KBM-7 (cell line): ENCODE data around the gene UGT2A3.
"Not testable (repeated sequence)": the region's sequence is repeated elsewhere in the genome, so short reads cannot be mapped to it uniquely, and the experiment has no call there.

Experiments used
- DNase-seq: peaks from one replicate; pipeline ENCODE4 v3.0.0-alpha.2; 2015
- in situ Hi-C: fragments of 300-500 bp; cut with MboI; formaldehyde crosslinking; loops from 2 replicates; pipeline ENCODE4 v1.14.3; 2020; ENCODE audit warnings: low sequenced_read_pairs, low pct_unique_long_range_greater_than_20kb, mixed read lengths

UGT2A3 gene

GRCh38 chr4:68951078-68951805 lies at the start of gene UGT2A3:
TSS of gene UGT2A3 (minus strand) at chr4:68951804. CDS start at chr4:68951760, 44 bp downstream.
- in situ Hi-C loops: no loop called here
- DNase-seq: peak; percentile 24

GRCh38 chr4:68997040-68997439 lies 45.4 kb upstream of the UGT2A3 start:
- in situ Hi-C loops: no loop called here

GRCh38 chr4:68995292-68995691 lies 43.7 kb upstream of the UGT2A3 start:
- in situ Hi-C loops: no loop called here
- DNase-seq: no peak

More at GRCh38 chr4:68997040-68997439, 45.4 kb upstream of the UGT2A3 start:
- DNase-seq: no peak

DNA sequence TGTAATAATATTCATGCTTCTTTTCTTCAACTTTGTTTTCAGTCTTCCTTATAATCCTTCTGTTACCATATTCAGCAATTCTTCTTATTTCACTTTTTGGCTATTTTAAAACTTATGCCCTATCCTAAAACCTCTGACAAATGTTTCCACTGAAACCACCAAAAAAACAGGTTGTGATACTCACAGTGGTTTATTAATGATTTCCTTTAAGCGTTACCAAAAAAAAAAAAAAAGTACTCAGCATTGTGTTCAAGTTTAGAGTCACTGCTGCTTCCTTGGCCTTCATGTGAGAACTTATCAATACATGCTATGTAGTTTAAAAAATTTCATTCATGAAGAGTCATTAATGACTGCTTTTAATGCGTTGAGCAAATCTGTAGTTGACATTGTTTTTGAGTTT lies 35.4 kb upstream of the UGT2A3 start:
- no peak for DNase-seq
- in situ Hi-C loops: no loop called here

- in situ Hi-C loops: no loop called here
- DNase-seq: no peak
Measured at GRCh38 chr4:68985442-68985841, 33.8 kb upstream of the UGT2A3 start.

DNA sequence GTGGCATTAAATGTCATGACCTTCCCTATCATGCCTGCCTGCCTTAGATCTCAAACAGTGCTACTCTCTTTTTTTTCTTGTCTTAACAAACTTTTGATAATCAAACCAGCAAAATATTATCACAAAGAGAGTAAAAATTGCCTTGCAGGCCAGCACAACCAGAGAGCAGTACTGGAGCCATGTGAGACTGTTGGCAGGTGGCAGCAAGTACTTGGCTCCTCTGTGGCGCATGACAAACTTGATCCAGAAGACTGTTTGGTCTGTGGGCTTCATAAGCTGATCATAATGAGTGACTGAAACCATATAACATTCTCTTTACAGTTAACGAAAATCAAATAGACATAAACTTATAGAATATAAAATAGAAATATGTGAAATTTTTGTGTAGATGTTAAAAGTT lies 33.3 kb upstream of the UGT2A3 start:
- in situ Hi-C loops: no loop called here

DNA sequence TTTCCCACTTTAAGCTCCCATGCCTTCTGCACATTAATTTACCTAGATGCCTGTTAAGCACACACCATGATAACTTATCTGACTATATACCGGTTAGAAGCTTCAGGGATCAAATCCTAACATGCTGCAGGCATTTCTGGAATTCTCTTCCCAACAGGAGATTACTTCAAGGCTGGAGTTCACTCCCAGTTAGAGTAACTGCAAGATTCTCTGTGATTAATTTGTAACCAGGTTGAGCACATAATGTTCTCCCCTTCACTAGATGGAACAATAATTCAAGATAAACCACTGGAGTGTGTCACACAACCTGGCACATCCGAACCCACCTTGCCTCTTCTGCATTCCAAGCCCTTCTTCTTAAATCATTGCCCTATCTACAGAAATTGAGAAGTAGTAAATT lies 11.8 kb upstream of the UGT2A3 start:
- in situ Hi-C loops: no loop called here
- DNase-seq: no peak

More for the DNA sequence above, 33.3 kb upstream of the UGT2A3 start:
- DNase-seq: no peak

GRCh38 chr4:68962868-68963267 lies 11.3 kb upstream of the UGT2A3 start:
- in situ Hi-C loops: no loop called here
- DNase-seq: no peak

DNA sequence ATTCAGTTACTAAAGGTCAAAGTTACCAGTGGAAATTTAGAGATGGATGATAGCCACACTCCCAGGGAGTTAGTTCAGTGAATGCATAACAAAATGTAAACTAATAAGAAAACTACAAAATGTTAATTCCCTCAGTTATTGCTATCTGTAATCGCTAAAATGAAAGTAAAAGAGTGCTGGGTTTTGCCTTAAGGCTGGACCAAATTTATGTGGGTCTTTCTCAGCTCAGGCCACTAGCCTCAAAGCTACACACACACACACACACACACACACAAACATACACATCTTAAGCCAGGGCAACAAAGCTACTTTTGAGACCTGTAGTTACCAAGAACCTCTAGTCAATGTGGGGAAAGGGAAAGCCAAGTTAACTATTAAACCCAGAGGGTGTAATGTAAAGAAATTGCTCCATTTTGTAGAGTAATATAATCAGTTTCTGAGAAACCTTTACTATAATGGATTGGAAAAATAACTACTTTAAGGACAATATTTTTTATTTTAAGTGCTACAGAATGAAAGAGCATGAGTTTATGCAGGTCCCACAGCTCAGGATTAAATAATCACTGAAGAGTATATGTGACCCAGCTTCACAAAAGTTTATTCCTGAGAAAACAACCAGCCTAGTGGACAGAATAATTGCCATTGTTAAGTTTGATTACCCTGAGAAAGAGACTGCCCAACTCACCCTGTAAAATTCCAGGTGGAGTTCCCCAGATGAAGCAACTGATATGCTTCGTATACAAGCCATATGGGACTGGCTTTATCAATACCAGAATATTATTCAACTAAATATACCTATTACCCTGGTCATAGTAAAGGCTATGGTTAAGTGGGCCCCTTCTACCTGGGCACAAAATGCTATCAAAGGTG lies 8.9 kb upstream of the UGT2A3 start:
- in situ Hi-C loops: no loop called here

GRCh38 chr4:68959085-68959484 lies 7.5 kb upstream of the UGT2A3 start:
- DNase-seq, in situ Hi-C loops: not testable (repeated sequence)

More for the DNA sequence above, 8.9 kb upstream of the UGT2A3 start:
- DNase-seq: no peak

- in situ Hi-C loops: no loop called here
- peak; percentile 61 for DNase-seq
Measured at GRCh38 chr4:68954126-68954525, 2.5 kb upstream of the UGT2A3 start.

DNA sequence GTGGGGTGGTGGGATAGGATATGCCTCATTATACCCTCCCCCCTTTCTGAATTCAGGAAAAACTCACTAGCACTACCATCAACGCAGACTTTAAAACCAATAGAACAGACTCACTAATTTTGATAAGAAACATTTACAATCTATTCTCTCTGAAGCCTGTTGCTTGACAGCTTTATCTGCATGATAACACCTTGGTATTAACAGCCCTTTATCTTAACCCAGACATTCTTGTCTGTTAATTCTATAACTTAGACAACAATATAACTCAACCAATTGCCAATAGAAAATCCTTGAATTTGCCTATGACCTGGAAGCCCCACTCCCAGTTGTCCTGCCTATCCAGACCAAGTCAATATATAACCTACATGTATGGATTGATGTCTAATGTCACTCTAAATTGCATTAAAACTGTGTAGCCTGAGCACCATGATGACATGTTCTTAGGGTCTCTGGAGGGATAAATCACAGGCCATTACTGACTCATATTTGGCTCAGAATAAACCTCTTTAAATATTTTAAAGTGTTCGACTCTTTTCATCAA lies 1.5 kb upstream of the UGT2A3 start:
- in situ Hi-C loops: no loop called here

DNA sequence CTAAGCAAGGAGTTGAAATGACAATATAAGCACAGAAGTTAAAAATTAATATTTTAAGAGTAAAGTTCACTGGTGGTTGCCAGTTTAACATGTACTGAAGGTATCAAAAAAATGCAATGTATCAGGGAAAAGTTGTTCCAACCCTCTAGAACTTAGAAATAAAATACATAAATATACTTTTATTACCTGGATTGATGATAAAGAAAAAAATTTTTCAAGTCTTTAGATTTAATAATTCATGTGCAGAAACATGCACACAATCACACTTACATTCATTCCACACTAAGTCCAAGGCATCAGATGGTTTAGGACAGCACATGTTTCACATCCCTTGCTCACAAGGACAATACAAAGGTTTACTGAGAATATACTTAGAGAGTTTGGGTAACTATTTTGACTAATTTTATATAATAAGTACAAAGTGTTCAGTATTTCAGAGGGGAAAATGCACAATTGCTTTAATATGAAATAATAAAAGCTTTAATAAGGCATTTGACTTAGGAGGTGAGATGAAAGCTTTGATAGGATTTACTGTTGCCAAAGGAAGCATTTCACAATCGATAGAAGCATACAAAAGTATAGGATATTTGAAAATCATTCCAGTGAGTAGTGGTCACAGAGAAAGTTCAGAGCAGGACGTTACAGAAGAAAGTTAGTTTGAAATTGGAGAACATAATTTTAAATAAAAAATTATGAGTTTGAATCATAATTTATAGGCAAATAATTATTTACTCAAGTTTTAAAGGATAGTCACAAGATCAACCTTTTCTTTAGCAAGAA lies 392 bp upstream of the UGT2A3 start:
- in situ Hi-C loops: no loop called here
- DNase-seq: no peak

More for the DNA sequence above, 1.5 kb upstream of the UGT2A3 start:
- DNase-seq: no peak

DNA sequence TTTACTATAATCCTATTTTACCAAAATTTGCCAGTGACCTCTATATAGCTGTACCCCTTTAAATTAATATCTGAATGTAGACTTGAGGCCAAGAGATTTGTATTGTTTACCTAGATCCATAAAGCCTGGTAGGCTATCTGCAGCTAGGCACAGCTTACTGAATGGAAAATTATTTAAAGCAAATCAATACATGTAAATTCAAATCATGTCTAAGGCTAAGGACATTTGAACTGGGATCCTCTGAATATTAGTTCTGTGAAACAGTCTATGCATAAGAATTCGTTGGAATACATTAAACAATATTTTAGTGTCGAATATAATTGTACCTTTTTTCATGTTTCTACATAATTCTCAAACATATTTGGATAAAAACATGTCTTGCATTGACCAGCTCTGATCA lies 1.6 kb downstream of the UGT2A3 start:
- in situ Hi-C loops: no loop called here
- no peak for DNase-seq

DNA sequence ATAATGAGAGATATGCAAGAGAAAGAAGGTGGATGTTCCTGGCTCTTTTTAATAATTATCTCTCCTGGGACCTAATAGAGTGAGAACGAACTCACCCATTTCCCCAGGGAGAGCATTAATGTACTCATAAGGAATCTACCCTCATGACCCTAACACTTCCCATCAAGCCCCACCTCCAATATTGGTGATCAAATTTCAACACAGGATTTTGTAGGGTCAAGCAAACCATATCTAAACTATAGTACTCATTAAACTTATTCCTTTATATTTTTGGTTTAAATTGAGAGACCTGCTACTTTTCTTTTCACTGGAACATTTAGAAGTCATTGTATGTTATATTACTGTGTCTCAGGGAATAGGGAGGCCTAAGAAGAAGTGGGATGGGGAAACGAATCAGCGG lies 2.6 kb downstream of the UGT2A3 start:
- in situ Hi-C loops: no loop called here
- no peak for DNase-seq

DNA sequence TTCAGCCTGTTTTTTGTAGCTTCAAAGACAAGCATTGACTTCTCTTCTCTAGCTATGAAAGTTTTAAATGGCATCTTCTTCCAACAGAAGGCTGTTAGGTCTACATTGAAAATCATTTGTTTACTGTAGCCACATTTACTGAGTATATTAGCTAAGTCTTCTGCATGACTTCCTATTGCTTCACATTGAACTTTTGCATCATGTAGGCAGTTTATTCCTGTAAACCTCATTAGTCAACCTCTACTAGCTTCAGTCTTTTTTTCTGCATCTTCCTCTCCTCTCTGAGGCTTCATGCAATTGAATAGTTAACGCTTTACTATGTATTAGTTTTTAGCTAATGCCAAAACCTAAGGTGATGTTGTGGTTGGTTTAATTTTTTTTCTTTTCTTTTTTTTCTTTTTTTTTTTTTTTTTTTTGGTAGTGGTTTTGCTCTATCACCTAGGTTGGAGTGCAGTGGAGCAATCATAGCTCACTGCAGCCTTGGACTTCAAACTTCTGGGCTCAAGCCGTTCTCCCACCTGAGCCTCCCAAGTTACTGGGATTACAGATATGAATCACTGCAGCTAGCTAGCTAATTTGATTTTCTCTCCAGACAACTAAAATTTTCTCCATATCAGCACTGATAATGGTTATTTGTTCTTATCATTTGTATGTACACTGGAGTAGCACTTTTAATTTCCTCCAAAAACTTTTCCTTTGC lies 3.4 kb downstream of the UGT2A3 start:
- in situ Hi-C loops: no loop called here
- DNase-seq: no peak

DNA sequence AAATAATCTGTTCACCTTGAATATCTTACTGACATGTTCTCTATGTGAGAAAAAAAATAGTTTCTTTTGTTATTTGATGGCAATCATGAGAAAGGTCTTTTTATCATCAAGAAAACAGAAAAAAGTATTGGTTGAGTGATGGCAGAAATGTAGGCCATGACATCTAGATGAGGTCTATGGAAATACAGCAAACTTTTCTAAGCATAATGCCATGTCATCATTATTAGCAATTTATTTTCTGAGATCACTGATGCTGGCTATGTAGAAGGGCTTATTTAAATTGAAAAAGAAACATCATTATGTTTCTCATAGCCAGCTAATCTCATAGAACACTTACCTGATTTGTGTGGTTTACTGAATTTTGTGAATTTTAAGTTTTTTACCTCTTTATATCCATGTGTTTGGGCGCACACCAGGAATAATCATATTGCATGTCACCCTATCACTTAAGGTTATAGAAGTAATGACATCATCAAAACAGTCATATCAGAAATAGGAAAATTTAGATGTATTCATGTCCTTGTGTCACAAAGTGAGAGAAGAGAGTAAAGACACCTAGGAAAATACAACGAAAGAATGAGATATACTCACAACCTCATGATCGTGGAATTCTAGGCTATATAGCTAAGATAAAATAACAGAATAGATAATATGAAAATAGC lies 22.4 kb downstream of the UGT2A3 start:
- DNase-seq: no peak
- in situ Hi-C loops: no loop called here

DNA sequence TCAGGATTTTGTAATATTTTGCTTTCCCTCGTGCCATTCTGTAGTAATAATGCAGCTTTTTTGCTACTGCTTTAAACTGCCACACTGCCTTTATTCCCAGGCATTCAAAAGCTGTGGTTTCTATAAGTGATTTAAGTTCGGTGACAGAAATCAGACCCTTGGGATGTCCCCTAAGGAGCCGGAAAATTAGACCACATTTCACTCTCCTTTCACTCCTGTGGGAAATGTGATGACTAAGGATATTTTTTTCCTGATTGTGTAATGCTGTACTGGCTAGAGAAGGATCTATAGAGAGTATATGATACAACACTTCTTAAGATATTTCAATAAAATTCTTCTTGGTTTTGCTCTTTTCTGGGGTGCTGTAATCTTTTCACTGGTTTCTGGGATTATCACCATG lies 24.4 kb downstream of the UGT2A3 start:
- no peak for DNase-seq
- in situ Hi-C loops: no loop called here
